Colon (tissue), 2 donors: Measurements from ENCODE around the gene TRAPPC2L.

ENCODE experiments used
- FAIRE-seq: peaks from 2 replicates; lab custom pipeline; 2012; peaks lifted over from hg19 to GRCh38; lab: Jason Lieb, UNC
- donor health status: control.
- donor health status: control.

TRAPPC2L gene

GRCh38 chr16:88910284-88911135, 53.6 kb downstream of the TRAPPC2L start:
- FAIRE-seq: no peak

- FAIRE-seq: no peak
Measured at GRCh38 chr16:88911136-88911945, 54.4 kb downstream of the TRAPPC2L start.

GRCh38 chr16:88911946-88912310, 55.0 kb downstream of the TRAPPC2L start:
- FAIRE-seq: no peak
